A673 (cell line): Measurements from ENCODE around the gene SLC2A6.

Source experiments
- EZH2 ChIP-seq: fragments of 200-600 bp; sonication (generic); IDR thresholded peaks from 2 replicates; pipeline ENCODE4 v1.6.1; 2017; ENCODE audit warnings: borderline replicate concordance, low read depth, mild to moderate bottlenecking, mixed read lengths, antibody characterized with exemption, low read length; ENCODE audit not compliant: poor library complexity, severe bottlenecking
- TF ChIP-seq, protein P1 (sequence below): fragments of 300-800, 200-600 bp; sonication (generic); conservative IDR thresholded peaks from 2 replicates; pipeline ENCODE4 v1.5.1; 2017; ENCODE audit warnings: low read depth, mild to moderate bottlenecking, antibody characterized with exemption, low read length, moderate library complexity, mixed read lengths

DNA sequence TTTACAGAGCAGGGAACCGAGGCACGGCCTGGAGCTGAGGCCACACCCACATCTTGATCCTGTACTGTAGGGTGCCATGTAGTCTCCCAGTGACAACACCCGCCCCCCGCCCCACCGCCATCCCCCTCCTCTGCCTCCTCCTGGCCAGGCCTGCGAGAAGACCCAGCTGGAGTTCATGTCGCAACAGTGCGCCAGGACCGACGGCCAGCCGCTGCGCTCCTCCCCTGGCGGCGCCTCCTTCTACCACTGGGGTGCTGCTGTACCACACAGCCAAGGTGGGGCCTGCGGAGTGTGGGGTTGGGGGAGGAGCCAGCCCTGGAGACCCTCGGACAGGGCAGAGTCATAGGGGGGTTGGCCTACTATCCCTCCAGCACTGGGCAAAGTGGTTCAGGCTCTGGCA is 42.2 kb downstream of the SLC2A6 start:
- TF ChIP-seq, protein P1, sequence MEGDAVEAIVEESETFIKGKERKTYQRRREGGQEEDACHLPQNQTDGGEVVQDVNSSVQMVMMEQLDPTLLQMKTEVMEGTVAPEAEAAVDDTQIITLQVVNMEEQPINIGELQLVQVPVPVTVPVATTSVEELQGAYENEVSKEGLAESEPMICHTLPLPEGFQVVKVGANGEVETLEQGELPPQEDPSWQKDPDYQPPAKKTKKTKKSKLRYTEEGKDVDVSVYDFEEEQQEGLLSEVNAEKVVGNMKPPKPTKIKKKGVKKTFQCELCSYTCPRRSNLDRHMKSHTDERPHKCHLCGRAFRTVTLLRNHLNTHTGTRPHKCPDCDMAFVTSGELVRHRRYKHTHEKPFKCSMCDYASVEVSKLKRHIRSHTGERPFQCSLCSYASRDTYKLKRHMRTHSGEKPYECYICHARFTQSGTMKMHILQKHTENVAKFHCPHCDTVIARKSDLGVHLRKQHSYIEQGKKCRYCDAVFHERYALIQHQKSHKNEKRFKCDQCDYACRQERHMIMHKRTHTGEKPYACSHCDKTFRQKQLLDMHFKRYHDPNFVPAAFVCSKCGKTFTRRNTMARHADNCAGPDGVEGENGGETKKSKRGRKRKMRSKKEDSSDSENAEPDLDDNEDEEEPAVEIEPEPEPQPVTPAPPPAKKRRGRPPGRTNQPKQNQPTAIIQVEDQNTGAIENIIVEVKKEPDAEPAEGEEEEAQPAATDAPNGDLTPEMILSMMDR = no peak
- TF ChIP-seq EZH2 = no peak
